Stomach (tissue), 4 donors: ENCODE measurements around the gene C10orf90.

Experiments
- CTCF ChIP-seq, 7 experiments: fragments of 450-650 bp in 4 of 7; fragments of 200-600 bp in 3 of 7; sonication (generic) in 3 of 7; IDR thresholded peaks; one replicate each; pipeline ENCODE4 v1.5.1; 2016 to 2019; ENCODE audit warnings: antibody characterized with exemption in 7 of 7, control low read depth in 2 of 7, mild to moderate bottlenecking in 1 of 7
- POLR2A ChIP-seq, 4 donors: fragments of 450-650 bp; IDR thresholded peaks; one replicate each; pipeline ENCODE4 v1.6.1; 2016; ENCODE audit warnings: antibody characterized with exemption in 4 of 4, control low read depth in 2 of 4, mild to moderate bottlenecking in 1 of 4, moderate library complexity in 1 of 4
- POLR2AphosphoS5 ChIP-seq, 3 donors: sonication (generic); formaldehyde crosslinking; IDR thresholded peaks; one replicate each; pipeline ENCODE4 v1.6.1; 2016; ENCODE audit warnings: antibody characterized with exemption in 3 of 3

GRCh38 chr10:126469692-126470091, 200.8 kb downstream of the C10orf90 start:
- TF ChIP-seq CTCF (IDR thresholded peaks at IDR 0.05) (no peak), POLR2A (IDR thresholded peaks at IDR 0.05) (no peak), POLR2AphosphoS5 (IDR thresholded peaks at IDR 0.05) (no peak)
